ENCODE results near the gene DCAF4. TPM values are rescaled to one million over a fixed set of nuclear protein-coding genes. Genes with fewer than 3 reads are reported as not detected.
A peak's percentile ranks its signal among the peaks of the same experiment; 100 is the strongest.
"Not testable (repeated sequence)": the region's sequence is repeated elsewhere in the genome, so short reads cannot be mapped to it uniquely, and the experiment has no call there.

The DCAF4 gene
- total and polyA plus RNA-seq, 5 donors from 2014 or later, result 7.1 to 32.6 (median 10.6) TPM

- H3K36me3 ChIP-seq (ENCODE audit: control insufficient read depth, insufficient read depth, low read length), result peaks cover 40% of the 10 kb centered on the region
- peaks cover 52% of the 10 kb centered on the region for H3K36me3 Mint-ChIP-seq
- H3K4me1 Mint-ChIP-seq; DNase-seq; H3K27ac Mint-ChIP-seq; H3K27ac ChIP-seq (ENCODE audit: insufficient read depth, low read length, poor library complexity, severe bottlenecking); H3K4me1 ChIP-seq (ENCODE audit: control insufficient read depth, insufficient read depth, low read length, poor library complexity, severe bottlenecking); H3K4me3 Mint-ChIP-seq; ATAC-seq (ENCODE audit: low read depth in 2 of 2); H3K27me3 ChIP-seq (ENCODE audit: control insufficient read depth, insufficient read depth, low read length); H3K9me3 Mint-ChIP-seq; H3K4me3 ChIP-seq (ENCODE audit: low read depth, low read length); H3K9me3 ChIP-seq (ENCODE audit: control insufficient read depth in 2 of 2, low read length in 2 of 2); H3K27me3 Mint-ChIP-seq: not testable (repeated sequence)
These were observed 30.5 kb downstream of the DCAF4 start for GRCh38 chr14:72956741-72957140.

- no peak overlapping the region for H3K27ac ChIP-seq (ENCODE audit: insufficient read depth, low read length, poor library complexity, severe bottlenecking)
- H3K4me1 ChIP-seq (ENCODE audit: control insufficient read depth, insufficient read depth, low read length, poor library complexity, severe bottlenecking), result no peaks in the 10 kb centered on the region
- H3K4me3 ChIP-seq (ENCODE audit: low read depth, low read length), result no peak overlapping the region
- DNase-seq, result no peak
- Mint-ChIP-seq H3K36me3 (peaks cover 47% of the 10 kb centered on the region), H3K4me1 (no peaks in the 10 kb centered on the region), H3K4me3 (no peak overlapping the region), H3K27ac (no peak overlapping the region), H3K27me3 (no peaks in the 10 kb centered on the region), H3K9me3 (no peaks in the 10 kb centered on the region)
- H3K36me3 ChIP-seq (ENCODE audit: control insufficient read depth, insufficient read depth, low read length), result peaks cover 38% of the 10 kb centered on the region
- no peaks in the 10 kb centered on the region for H3K9me3 ChIP-seq (ENCODE audit: control insufficient read depth in 2 of 2, low read length in 2 of 2)
- ATAC-seq (ENCODE audit: low read depth in 2 of 2), result no peak
- H3K27me3 ChIP-seq (ENCODE audit: control insufficient read depth, insufficient read depth, low read length), result no peaks in the 10 kb centered on the region
These were observed 30.9 kb downstream of the DCAF4 start for GRCh38 chr14:72957213-72957612.

GRCh38 chr14:72958548-72958947 lies 32.3 kb downstream of the DCAF4 start:
- H3K27ac Mint-ChIP-seq, result no peak overlapping the region
- ATAC-seq (ENCODE audit: low read depth in 2 of 2) (no peak), DNase-seq (no peak)
- Histone ChIP-seq H3K9me3 (ENCODE audit: control insufficient read depth in 2 of 2, low read length in 2 of 2) (no peaks in the 10 kb centered on the region), H3K27me3 (ENCODE audit: control insufficient read depth, insufficient read depth, low read length) (no peaks in the 10 kb centered on the region), H3K27ac (ENCODE audit: insufficient read depth, low read length, poor library complexity, severe bottlenecking) (no peak overlapping the region), H3K4me3 (ENCODE audit: low read depth, low read length) (no peak overlapping the region), H3K36me3 (ENCODE audit: control insufficient read depth, insufficient read depth, low read length) (peaks cover 38% of the 10 kb centered on the region), H3K4me1 (ENCODE audit: control insufficient read depth, insufficient read depth, low read length, poor library complexity, severe bottlenecking) (no peaks in the 10 kb centered on the region)
- peaks cover 45% of the 10 kb centered on the region for H3K36me3 Mint-ChIP-seq
- no peak overlapping the region for H3K4me3 Mint-ChIP-seq
- no peaks in the 10 kb centered on the region for H3K4me1 Mint-ChIP-seq
- no peaks in the 10 kb centered on the region for H3K27me3 Mint-ChIP-seq
- no peaks in the 10 kb centered on the region for H3K9me3 Mint-ChIP-seq

GRCh38 chr14:72961016-72961415 lies 34.8 kb downstream of the DCAF4 start:
- H3K27ac Mint-ChIP-seq; H3K27me3 ChIP-seq (ENCODE audit: control insufficient read depth, insufficient read depth, low read length); H3K27me3 Mint-ChIP-seq; H3K4me1 Mint-ChIP-seq; H3K4me1 ChIP-seq (ENCODE audit: control insufficient read depth, insufficient read depth, low read length, poor library complexity, severe bottlenecking); H3K4me3 ChIP-seq (ENCODE audit: low read depth, low read length); H3K9me3 Mint-ChIP-seq; H3K9me3 ChIP-seq (ENCODE audit: control insufficient read depth in 2 of 2, low read length in 2 of 2); DNase-seq; H3K27ac ChIP-seq (ENCODE audit: insufficient read depth, low read length, poor library complexity, severe bottlenecking); ATAC-seq (ENCODE audit: low read depth in 2 of 2); H3K4me3 Mint-ChIP-seq: not testable (repeated sequence)
- peaks cover 35% of the 10 kb centered on the region for H3K36me3 Mint-ChIP-seq
- peaks cover 32% of the 10 kb centered on the region for H3K36me3 ChIP-seq (ENCODE audit: control insufficient read depth, insufficient read depth, low read length)

GRCh38 chr14:72961579-72962335 lies 35.5 kb downstream of the DCAF4 start:
- Mint-ChIP-seq H3K4me3 (no peak overlapping the region), H3K9me3 (no peaks in the 10 kb centered on the region), H3K4me1 (no peaks in the 10 kb centered on the region), H3K27ac (peak overlapping the region in 2 of 3 donors; percentile 49 to 67), H3K36me3 (peaks cover 28% of the 10 kb centered on the region), H3K27me3 (no peaks in the 10 kb centered on the region)
- peaks cover 25% of the 10 kb centered on the region for H3K36me3 ChIP-seq (ENCODE audit: control insufficient read depth, insufficient read depth, low read length)
- no peak for ATAC-seq (ENCODE audit: low read depth in 2 of 2)
- no peaks in the 10 kb centered on the region for H3K4me1 ChIP-seq (ENCODE audit: control insufficient read depth, insufficient read depth, low read length, poor library complexity, severe bottlenecking)
- no peak overlapping the region for H3K27ac ChIP-seq (ENCODE audit: insufficient read depth, low read length, poor library complexity, severe bottlenecking)
- no peaks in the 10 kb centered on the region for H3K27me3 ChIP-seq (ENCODE audit: control insufficient read depth, insufficient read depth, low read length)
- H3K4me3 ChIP-seq (ENCODE audit: low read depth, low read length), result no peak overlapping the region
- no peak for DNase-seq
- no peaks in the 10 kb centered on the region for H3K9me3 ChIP-seq (ENCODE audit: control insufficient read depth in 2 of 2, low read length in 2 of 2)

GRCh38 chr14:72962336-72962754 lies 36.1 kb downstream of the DCAF4 start:
- not testable (repeated sequence) for H3K27me3 Mint-ChIP-seq; H3K4me3 ChIP-seq (ENCODE audit: low read depth, low read length); DNase-seq; H3K27ac ChIP-seq (ENCODE audit: insufficient read depth, low read length, poor library complexity, severe bottlenecking); H3K4me1 Mint-ChIP-seq; H3K9me3 Mint-ChIP-seq; H3K27me3 ChIP-seq (ENCODE audit: control insufficient read depth, insufficient read depth, low read length); H3K9me3 ChIP-seq (ENCODE audit: control insufficient read depth in 2 of 2, low read length in 2 of 2); ATAC-seq (ENCODE audit: low read depth in 2 of 2); H3K4me1 ChIP-seq (ENCODE audit: control insufficient read depth, insufficient read depth, low read length, poor library complexity, severe bottlenecking); H3K4me3 Mint-ChIP-seq
- Mint-ChIP-seq H3K36me3 (peaks cover 25% of the 10 kb centered on the region), H3K27ac (peak overlapping the region in 1 of 3 donors; percentile 58)
- peaks cover 24% of the 10 kb centered on the region for H3K36me3 ChIP-seq (ENCODE audit: control insufficient read depth, insufficient read depth, low read length)

- Mint-ChIP-seq H3K4me1 (no peaks in the 10 kb centered on the region), H3K9me3 (no peaks in the 10 kb centered on the region), H3K27me3 (no peaks in the 10 kb centered on the region), H3K27ac (peak overlapping the region in 1 of 3 donors; percentile 58), H3K4me3 (peak overlapping the region in 1 of 4 donors; percentile 12), H3K36me3 (peaks cover 19% of the 10 kb centered on the region)
- DNase-seq (no peak), ATAC-seq (ENCODE audit: low read depth in 2 of 2) (no peak)
- H3K4me1 ChIP-seq (ENCODE audit: control insufficient read depth, insufficient read depth, low read length, poor library complexity, severe bottlenecking), result no peaks in the 10 kb centered on the region
- no peaks in the 10 kb centered on the region for H3K27me3 ChIP-seq (ENCODE audit: control insufficient read depth, insufficient read depth, low read length)
- H3K36me3 ChIP-seq (ENCODE audit: control insufficient read depth, insufficient read depth, low read length), result peaks cover 19% of the 10 kb centered on the region
- no peak overlapping the region for H3K4me3 ChIP-seq (ENCODE audit: low read depth, low read length)
- no peaks in the 10 kb centered on the region for H3K9me3 ChIP-seq (ENCODE audit: control insufficient read depth in 2 of 2, low read length in 2 of 2)
- no peak overlapping the region for H3K27ac ChIP-seq (ENCODE audit: insufficient read depth, low read length, poor library complexity, severe bottlenecking)
These were observed 36.6 kb downstream of the DCAF4 start for GRCh38 chr14:72962829-72963312.

- H3K36me3 ChIP-seq (ENCODE audit: control insufficient read depth, insufficient read depth, low read length), result peaks cover 22% of the 10 kb centered on the region
- no peak overlapping the region for H3K27ac ChIP-seq (ENCODE audit: insufficient read depth, low read length, poor library complexity, severe bottlenecking)
- no peaks in the 10 kb centered on the region for H3K27me3 Mint-ChIP-seq
- DNase-seq (no peak), ATAC-seq (ENCODE audit: low read depth in 2 of 2) (no peak)
- no peak overlapping the region for H3K4me3 ChIP-seq (ENCODE audit: low read depth, low read length)
- H3K36me3 Mint-ChIP-seq, result peaks cover 25% of the 10 kb centered on the region
- H3K27ac Mint-ChIP-seq, result peak overlapping the region in 1 of 3 donors; percentile 6
- no peaks in the 10 kb centered on the region for H3K9me3 Mint-ChIP-seq
- H3K4me3 Mint-ChIP-seq, result no peak overlapping the region
- no peaks in the 10 kb centered on the region for H3K9me3 ChIP-seq (ENCODE audit: control insufficient read depth in 2 of 2, low read length in 2 of 2)
- no peaks in the 10 kb centered on the region for H3K27me3 ChIP-seq (ENCODE audit: control insufficient read depth, insufficient read depth, low read length)
- no peaks in the 10 kb centered on the region for H3K4me1 ChIP-seq (ENCODE audit: control insufficient read depth, insufficient read depth, low read length, poor library complexity, severe bottlenecking)
- peaks cover 0 to 2% (median 0%) of the 10 kb centered on the region in 4 donors for H3K4me1 Mint-ChIP-seq
These were observed 39.0 kb downstream of the DCAF4 start for GRCh38 chr14:72965249-72965648.

Measured in CD4-positive, CD25-positive, alpha-beta regulatory T cell (primary cell).